Body of pancreas (tissue), 4 donors: ENCODE data around the gene CDKAL1. TPM values are rescaled to one million over a fixed set of nuclear protein-coding genes. Genes with fewer than 3 reads are reported as not detected.

Source experiments
- ATAC-seq: fragments of 150-250 bp; one replicate; pipeline ENCODE4 v1.9.1; 2016
- DNase-seq, 4 donors: peaks; one replicate each; pipeline ENCODE4 v3.0.0-alpha.2; 2019
- H3K27ac ChIP-seq, 4 donors: fragments of 200-600 bp; sonication (generic); 1 replicate in 3 of 4; 2 replicates in 1 of 4; pipeline versions ENCODE4 v1.5.1 to v1.6.1; 2016 to 2019; ENCODE audit warnings: mild to moderate bottlenecking in 1 of 4, mixed read lengths in 1 of 4, moderate library complexity in 1 of 4
- H3K27me3 ChIP-seq, 2 donors: fragments of 200-600 bp; sonication (generic); one replicate each; pipeline ENCODE4 v1.6.0; 2016; ENCODE audit warnings: mild to moderate bottlenecking in 1 of 2
- H3K36me3 ChIP-seq, 2 donors: fragments of 200-600 bp; sonication (generic); replicated peaks in 1 of 2; 2 replicates each; pipeline ENCODE4 v1.5.1; 2016; ENCODE audit warnings: low read depth in 2 of 2; ENCODE audit not compliant: insufficient read depth in 1 of 2
- H3K4me1 ChIP-seq: fragments of 200-600 bp; sonication (generic); one replicate; pipeline ENCODE4 v1.6.0; 2016
- H3K4me3 ChIP-seq, 2 donors: fragments of 200-600 bp; sonication (generic); 1 replicate in 1 of 2; 2 replicates in 1 of 2; pipeline ENCODE4 v1.5.1; 2016 to 2019
- H3K9me3 ChIP-seq, 3 donors: fragments of 200-600 bp; sonication (generic); 1 replicate in 2 of 3; 2 replicates in 1 of 3; pipeline ENCODE4 v1.5.1; 2016
- POLR2A ChIP-seq, 3 donors: fragments of 450-650 bp; IDR thresholded peaks; one replicate each; pipeline ENCODE4 v1.6.1; 2016; ENCODE audit warnings: antibody characterized with exemption in 3 of 3, mild to moderate bottlenecking in 2 of 3
- WGBS, 2 donors: methylation state at CpG; one replicate each; pipeline ENCODE4 v1.1.5; 2017; 5-methylcytosine and 5-hydroxymethylcytosine counted together
- intact Hi-C: fragments of 100-400 bp; cut with DNase I; formaldehyde crosslinking; loops from one replicate; pipeline ENCODE4 v1.15.1; 2023
- total RNA-seq, 2 donors: library from RNA; depleted of rRNA; stranded (reverse); fragments of >200 nt; gene quantifications; one replicate each; pipeline ENCODE4 v1.1.0, GENCODE V29; 2016
- TF ChIP-seq, protein P1 (sequence below), 7 experiments: fragments of 450-650 bp in 4 of 7; fragments of 200-600 bp in 3 of 7; sonication (generic) in 3 of 7; IDR thresholded peaks; one replicate each; pipeline ENCODE4 v1.5.1; 2016 to 2019; ENCODE audit warnings: antibody characterized with exemption in 7 of 7

CDKAL1 gene
- total RNA-seq, 2 donors from 2014 or later: 16.3 to 18.1 TPM

DNA sequence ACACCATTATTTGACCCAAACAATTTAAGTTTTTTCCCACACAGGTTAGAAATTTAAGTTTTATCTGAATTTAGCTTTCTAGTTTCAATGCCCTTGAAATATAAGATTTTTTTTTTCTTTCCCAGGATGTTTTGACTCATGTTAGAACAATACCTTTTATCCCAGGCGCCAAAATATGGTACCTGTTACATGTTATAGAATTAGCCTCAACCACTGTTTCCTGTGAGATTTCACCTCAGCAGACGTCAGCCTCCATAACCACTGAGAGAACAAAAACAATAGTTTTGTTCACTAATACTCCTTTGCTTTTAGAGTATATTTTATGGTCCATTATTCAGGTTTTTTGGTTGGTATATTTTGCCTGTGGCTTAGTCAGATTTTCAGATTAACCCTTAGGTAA is 302.9 kb downstream of the CDKAL1 start:
- H3K27me3 ChIP-seq: no peaks in the 10 kb centered on the region
- H3K9me3 ChIP-seq: no peaks in the 10 kb centered on the region
- 90 to 93% methylated on average over 2 of the region's 2 CpGs for WGBS, 2 donors
- no peak overlapping the region for H3K4me3 ChIP-seq
- no peak overlapping the region for H3K27ac ChIP-seq
- H3K4me1 ChIP-seq: no peaks in the 10 kb centered on the region
- TF ChIP-seq, protein P1, sequence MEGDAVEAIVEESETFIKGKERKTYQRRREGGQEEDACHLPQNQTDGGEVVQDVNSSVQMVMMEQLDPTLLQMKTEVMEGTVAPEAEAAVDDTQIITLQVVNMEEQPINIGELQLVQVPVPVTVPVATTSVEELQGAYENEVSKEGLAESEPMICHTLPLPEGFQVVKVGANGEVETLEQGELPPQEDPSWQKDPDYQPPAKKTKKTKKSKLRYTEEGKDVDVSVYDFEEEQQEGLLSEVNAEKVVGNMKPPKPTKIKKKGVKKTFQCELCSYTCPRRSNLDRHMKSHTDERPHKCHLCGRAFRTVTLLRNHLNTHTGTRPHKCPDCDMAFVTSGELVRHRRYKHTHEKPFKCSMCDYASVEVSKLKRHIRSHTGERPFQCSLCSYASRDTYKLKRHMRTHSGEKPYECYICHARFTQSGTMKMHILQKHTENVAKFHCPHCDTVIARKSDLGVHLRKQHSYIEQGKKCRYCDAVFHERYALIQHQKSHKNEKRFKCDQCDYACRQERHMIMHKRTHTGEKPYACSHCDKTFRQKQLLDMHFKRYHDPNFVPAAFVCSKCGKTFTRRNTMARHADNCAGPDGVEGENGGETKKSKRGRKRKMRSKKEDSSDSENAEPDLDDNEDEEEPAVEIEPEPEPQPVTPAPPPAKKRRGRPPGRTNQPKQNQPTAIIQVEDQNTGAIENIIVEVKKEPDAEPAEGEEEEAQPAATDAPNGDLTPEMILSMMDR (IDR thresholded peaks at IDR 0.05): no peak
- no peak for TF ChIP-seq POLR2A (IDR thresholded peaks at IDR 0.05)
- H3K36me3 ChIP-seq: no peaks in the 10 kb centered on the region
- no peak for ATAC-seq
- intact Hi-C loops: no loop called here
- no peak for DNase-seq

DNA sequence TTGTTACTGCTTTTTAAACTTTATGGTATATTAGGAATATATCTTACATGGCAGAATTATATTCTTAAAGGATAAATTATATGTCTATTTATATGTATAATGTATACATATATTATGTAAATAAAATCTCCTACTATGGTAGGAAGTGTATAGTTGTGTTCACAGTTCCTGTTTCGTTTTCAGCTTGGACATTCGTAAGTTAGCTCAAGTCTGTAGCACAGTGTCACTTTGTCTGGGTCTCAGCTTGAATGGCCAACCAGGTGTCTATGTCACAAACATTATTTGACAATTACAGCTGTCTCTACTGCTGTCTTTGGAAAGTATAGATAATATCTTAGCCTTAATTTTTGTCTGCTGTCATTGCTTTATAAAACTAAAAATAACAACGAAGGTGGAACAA is 303.9 kb downstream of the CDKAL1 start:
- Histone ChIP-seq H3K4me1 (no peaks in the 10 kb centered on the region), H3K36me3 (no peaks in the 10 kb centered on the region), H3K9me3 (no peaks in the 10 kb centered on the region), H3K27ac (no peak overlapping the region), H3K27me3 (no peaks in the 10 kb centered on the region), H3K4me3 (no peak overlapping the region)
- 92 to 97% methylated on average over 3 of the region's 3 CpGs for WGBS, 2 donors
- ATAC-seq: no peak
- intact Hi-C loops: no loop called here
- TF ChIP-seq, protein P1 (IDR thresholded peaks at IDR 0.05): no peak
- TF ChIP-seq POLR2A (IDR thresholded peaks at IDR 0.05): no peak
- DNase-seq: no peak

DNA sequence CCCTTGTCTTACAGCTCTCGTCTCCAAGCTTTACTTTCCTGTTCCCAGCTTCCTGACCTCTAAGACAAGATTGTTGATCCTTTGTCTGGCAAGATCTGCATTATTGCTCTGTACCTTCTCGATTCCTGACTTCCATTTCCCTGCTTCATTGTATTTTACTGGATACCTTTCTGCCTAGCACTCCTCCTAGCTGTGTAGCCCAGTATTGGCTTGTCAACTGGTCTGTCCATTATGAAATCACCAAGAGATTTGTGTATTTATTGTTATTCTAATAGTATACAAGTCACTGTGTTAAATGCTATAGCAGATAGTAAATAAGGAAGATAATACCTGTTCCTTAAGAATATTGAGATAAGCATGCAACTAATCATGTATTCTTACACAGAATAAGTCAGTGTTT is 305.4 kb downstream of the CDKAL1 start:
- Histone ChIP-seq H3K36me3 (no peaks in the 10 kb centered on the region), H3K4me1 (no peaks in the 10 kb centered on the region), H3K9me3 (no peaks in the 10 kb centered on the region), H3K4me3 (no peak overlapping the region), H3K27ac (no peak overlapping the region), H3K27me3 (no peaks in the 10 kb centered on the region)
- DNase-seq (no peak), ATAC-seq (no peak)
- intact Hi-C loops: no loop called here
- TF ChIP-seq POLR2A (IDR thresholded peaks at IDR 0.05): no peak
- TF ChIP-seq, protein P1 (IDR thresholded peaks at IDR 0.05): no peak
- 94 to 95% methylated on average over 2 of the region's 2 CpGs for WGBS, 2 donors

DNA sequence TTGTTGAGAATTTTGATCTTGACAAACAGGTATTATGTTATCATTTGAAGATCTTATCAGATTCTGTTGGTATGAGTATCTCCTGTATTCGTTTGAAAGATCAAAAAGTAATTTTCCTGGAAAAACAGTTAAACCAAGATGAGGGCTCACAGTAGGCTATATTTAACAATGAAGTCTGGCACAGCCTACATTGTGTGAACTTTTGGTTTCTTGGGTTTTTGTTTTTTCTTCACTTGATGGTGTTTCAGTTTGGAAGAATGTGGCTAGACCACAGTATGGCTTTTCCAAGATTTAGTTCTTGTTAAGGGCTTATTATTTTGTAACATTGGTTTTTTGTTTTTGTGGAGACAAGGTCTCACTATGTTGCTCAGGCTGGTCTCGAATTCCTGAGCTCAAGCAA is 306.4 kb downstream of the CDKAL1 start:
- DNase-seq: no peak
- Histone ChIP-seq H3K4me1 (no peaks in the 10 kb centered on the region), H3K27me3 (no peaks in the 10 kb centered on the region), H3K4me3 (no peak overlapping the region), H3K36me3 (no peaks in the 10 kb centered on the region), H3K27ac (no peak overlapping the region), H3K9me3 (no peaks in the 10 kb centered on the region)
- intact Hi-C loops: no loop called here
- no peak for TF ChIP-seq POLR2A (IDR thresholded peaks at IDR 0.05)
- TF ChIP-seq, protein P1 (IDR thresholded peaks at IDR 0.05): no peak
- no peak for ATAC-seq
- WGBS, 2 donors: 75 to 76% methylated on average over 2 of the region's 2 CpGs

DNA sequence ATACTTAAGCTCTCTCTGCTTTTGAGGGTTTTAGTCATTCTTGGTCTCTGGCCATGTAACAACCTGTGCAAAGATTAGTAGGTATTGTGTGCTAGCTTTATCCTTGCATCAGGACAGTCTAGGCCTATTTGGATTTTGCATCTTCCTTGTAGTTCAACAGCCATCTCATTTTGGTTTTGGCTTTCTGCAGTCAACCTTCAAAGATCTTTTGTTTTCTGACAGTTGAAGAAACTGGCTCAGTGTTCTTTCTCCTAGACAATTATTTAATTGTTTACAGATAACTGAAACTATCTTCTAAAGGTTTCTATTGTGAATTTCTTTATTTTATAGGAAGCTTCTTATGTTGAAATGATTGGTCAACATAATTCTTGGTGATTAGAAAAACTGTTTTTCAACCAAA is 307.5 kb downstream of the CDKAL1 start:
- Histone ChIP-seq H3K4me3 (no peak overlapping the region), H3K27ac (no peak overlapping the region), H3K27me3 (no peaks in the 10 kb centered on the region), H3K9me3 (no peaks in the 10 kb centered on the region), H3K4me1 (no peaks in the 10 kb centered on the region), H3K36me3 (no peaks in the 10 kb centered on the region)
- ATAC-seq (no peak), DNase-seq (no peak)
- intact Hi-C loops: no loop called here
- TF ChIP-seq, protein P1 (IDR thresholded peaks at IDR 0.05): no peak
- TF ChIP-seq POLR2A (IDR thresholded peaks at IDR 0.05): no peak
